Suprapubic skin (tissue), 4 donors: ENCODE results near the gene FAT2. TPM values are rescaled to one million over a fixed set of nuclear protein-coding genes. Genes with fewer than 3 reads are reported as not detected.

Experiments
- DNase-seq, 2 donors: peaks; one replicate each; pipeline ENCODE4 v3.0.0-alpha.2; 2019; ENCODE audit warnings: low spot score in 2 of 2
- H3K27ac ChIP-seq: fragments of 200-600 bp; sonication (generic); one replicate; pipeline ENCODE4 v1.5.1; 2019
- H3K27me3 ChIP-seq: fragments of 200-600 bp; sonication (generic); one replicate; pipeline ENCODE4 v1.5.1; 2019
- H3K36me3 ChIP-seq: fragments of 200-600 bp; sonication (generic); one replicate; pipeline ENCODE4 v1.5.1; 2019
- H3K4me1 ChIP-seq: fragments of 200-600 bp; sonication (generic); one replicate; pipeline ENCODE4 v1.5.1; 2019
- H3K4me3 ChIP-seq: fragments of 200-600 bp; sonication (generic); one replicate; pipeline ENCODE4 v1.5.1; 2019; ENCODE audit warnings: mild to moderate bottlenecking
- H3K9me3 ChIP-seq: fragments of 200-600 bp; sonication (generic); one replicate; pipeline ENCODE4 v1.5.1; 2019
- CTCF ChIP-seq, 2 donors: fragments of 200-600 bp in 1 of 2; fragments of 450-650 bp in 1 of 2; sonication (generic) in 1 of 2; IDR thresholded peaks; one replicate each; pipeline ENCODE4 v1.5.1; 2016 to 2019; ENCODE audit warnings: antibody characterized with exemption in 2 of 2, mild to moderate bottlenecking in 1 of 2, moderate library complexity in 1 of 2
- EP300 ChIP-seq: sonication (generic); formaldehyde crosslinking; IDR thresholded peaks from one replicate; pipeline ENCODE4 v1.6.1; 2017; ENCODE audit warnings: antibody characterized with exemption
- POLR2A ChIP-seq, 2 donors: fragments of 450-650 bp; IDR thresholded peaks; one replicate each; pipeline ENCODE4 v1.6.1; 2017; ENCODE audit warnings: antibody characterized with exemption in 2 of 2, mild to moderate bottlenecking in 2 of 2, moderate library complexity in 2 of 2
- POLR2AphosphoS5 ChIP-seq, 3 donors: sonication (generic); formaldehyde crosslinking; IDR thresholded peaks; one replicate each; pipeline ENCODE4 v1.6.1; 2017; ENCODE audit warnings: antibody characterized with exemption in 3 of 3
- WGBS: methylation state at CpG from one replicate; pipeline ENCODE4 v1.1.5; 2018; 5-methylcytosine and 5-hydroxymethylcytosine counted together
- total RNA-seq, 4 donors: library from RNA; depleted of rRNA; stranded (reverse); fragments of >200 nt; gene quantifications; one replicate each; pipeline ENCODE4 v1.1.0, GENCODE V29; 2016

Gene FAT2
- total RNA-seq, 4 donors from 2014 or later, result 107 to 205 (median 164) TPM

DNA sequence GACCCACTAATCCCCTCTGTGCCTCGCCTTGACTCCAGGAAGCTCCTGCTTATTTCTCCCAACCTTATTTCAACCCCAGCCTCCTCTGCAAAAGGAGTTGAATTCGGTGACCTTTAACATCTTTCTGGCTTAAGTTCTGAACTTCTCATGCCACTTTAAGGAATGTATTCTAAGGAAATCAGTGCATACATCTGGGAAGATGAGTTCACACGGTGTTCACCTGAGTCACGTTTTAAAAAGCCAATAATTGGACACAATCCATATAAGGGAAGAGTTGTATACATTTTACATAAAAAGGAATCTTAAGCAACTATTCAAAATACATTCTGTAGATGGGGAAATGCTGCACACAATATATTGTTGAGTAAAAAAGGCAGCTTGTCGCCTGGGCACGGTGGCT, 33.2 kb downstream of the FAT2 start:
- Histone ChIP-seq H3K36me3 (peaks cover 24% of the 10 kb centered on the region), H3K9me3 (no peaks in the 10 kb centered on the region), H3K27ac (no peak overlapping the region), H3K4me3 (no peak overlapping the region), H3K4me1 (peaks cover 4% of the 10 kb centered on the region), H3K27me3 (no peaks in the 10 kb centered on the region)
- no peak for DNase-seq
- WGBS, result 72% methylated on average over 6 of the region's 6 CpGs
- TF ChIP-seq EP300, result no peak
- TF ChIP-seq POLR2A (IDR thresholded peaks at IDR 0.05), result no peak
- no peak for TF ChIP-seq CTCF (IDR thresholded peaks at IDR 0.05)
- no peak for TF ChIP-seq POLR2AphosphoS5 (IDR thresholded peaks at IDR 0.05)

- WGBS, result 82% methylated on average over 1 of the region's 1 CpG
- H3K4me1 ChIP-seq, result peaks cover 3% of the 10 kb centered on the region
- no peak for DNase-seq
- peaks cover 29% of the 10 kb centered on the region for H3K36me3 ChIP-seq
- H3K27ac ChIP-seq, result no peak overlapping the region
- H3K27me3 ChIP-seq, result no peaks in the 10 kb centered on the region
- TF ChIP-seq CTCF (IDR thresholded peaks at IDR 0.05), result no peak
- no peak for TF ChIP-seq POLR2AphosphoS5 (IDR thresholded peaks at IDR 0.05)
- no peak for TF ChIP-seq POLR2A (IDR thresholded peaks at IDR 0.05)
- no peak for TF ChIP-seq EP300
- H3K9me3 ChIP-seq, result no peaks in the 10 kb centered on the region
- no peak overlapping the region for H3K4me3 ChIP-seq
Observed at GRCh38 chr5:151557466-151557865, 33.7 kb downstream of the FAT2 start.

DNA sequence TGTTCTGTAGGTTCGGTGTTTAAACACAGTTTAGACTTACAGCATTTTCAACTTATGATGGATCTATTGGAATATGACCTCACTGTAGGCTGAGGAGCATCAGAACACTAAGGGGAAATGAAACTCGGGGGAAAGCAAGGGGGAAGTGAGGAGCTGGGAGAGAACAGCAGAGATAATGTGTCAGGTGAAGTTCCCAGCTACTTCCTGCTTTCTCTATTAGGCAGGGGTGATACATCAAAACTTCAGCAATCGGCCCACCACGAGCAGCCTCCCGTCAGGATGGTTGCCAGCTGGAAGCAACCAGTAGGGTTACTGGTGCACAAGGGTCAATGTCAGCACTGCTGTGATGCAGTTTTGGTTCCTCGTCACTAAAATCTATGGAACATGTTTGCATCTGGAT, 34.3 kb downstream of the FAT2 start:
- H3K9me3 ChIP-seq, result no peaks in the 10 kb centered on the region
- TF ChIP-seq POLR2A (IDR thresholded peaks at IDR 0.05) (no peak), CTCF (IDR thresholded peaks at IDR 0.05) (no peak), POLR2AphosphoS5 (IDR thresholded peaks at IDR 0.05) (no peak), EP300 (no peak)
- H3K27me3 ChIP-seq, result no peaks in the 10 kb centered on the region
- 76% methylated on average over 6 of the region's 6 CpGs for WGBS
- H3K36me3 ChIP-seq, result peaks cover 33% of the 10 kb centered on the region
- no peak overlapping the region for H3K27ac ChIP-seq
- no peak for DNase-seq
- no peak overlapping the region for H3K4me3 ChIP-seq
- no peaks in the 10 kb centered on the region for H3K4me1 ChIP-seq

DNA sequence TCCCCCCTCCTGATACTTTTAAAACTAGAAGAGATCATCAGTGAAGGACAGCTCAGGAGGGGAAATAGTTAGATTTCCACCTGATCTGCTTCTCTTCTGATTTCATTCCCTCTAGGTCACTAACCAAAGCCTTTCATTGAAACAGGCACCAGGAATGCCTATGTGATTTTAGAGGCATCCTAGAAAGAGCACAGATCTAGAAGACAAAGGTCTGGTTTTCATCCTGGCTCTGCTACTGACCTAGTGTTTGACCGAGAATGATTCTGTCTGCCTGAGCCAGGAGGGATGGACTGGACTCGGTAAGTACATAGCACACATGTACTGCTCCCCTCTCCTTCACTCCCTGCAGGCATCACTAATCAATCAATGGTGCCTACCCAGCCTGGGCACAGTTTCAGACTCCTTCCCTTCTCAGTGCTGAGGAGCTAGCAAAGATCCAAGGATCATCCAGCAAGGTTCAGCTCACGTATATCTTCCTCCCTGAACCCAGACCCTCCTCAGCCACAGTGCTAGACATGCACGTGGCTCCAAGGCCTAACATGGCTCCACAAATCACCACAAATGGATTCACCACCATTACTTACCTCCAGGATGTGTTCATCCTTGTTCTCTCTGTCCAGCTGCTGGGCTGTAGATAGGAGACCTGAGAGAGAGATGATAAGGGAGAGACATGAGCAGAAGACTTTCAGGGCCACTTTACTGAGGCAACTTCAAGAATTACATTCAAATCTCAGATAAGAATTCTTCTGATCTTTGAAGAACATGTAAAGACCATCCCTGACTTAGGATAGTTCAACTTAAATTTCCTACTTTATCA, 35.2 kb downstream of the FAT2 start:
- no peak for TF ChIP-seq CTCF (IDR thresholded peaks at IDR 0.05)
- no peak for TF ChIP-seq POLR2A (IDR thresholded peaks at IDR 0.05)
- TF ChIP-seq POLR2AphosphoS5 (IDR thresholded peaks at IDR 0.05), result no peak
- no peak for TF ChIP-seq EP300
- H3K9me3 ChIP-seq, result no peaks in the 10 kb centered on the region
- peaks cover 33% of the 10 kb centered on the region for H3K36me3 ChIP-seq
- H3K27ac ChIP-seq, result no peak overlapping the region
- no peaks in the 10 kb centered on the region for H3K27me3 ChIP-seq
- no peak overlapping the region for H3K4me3 ChIP-seq
- DNase-seq, result no peak
- H3K4me1 ChIP-seq, result no peaks in the 10 kb centered on the region
- WGBS, result 79% methylated on average over 4 of the region's 4 CpGs

DNA sequence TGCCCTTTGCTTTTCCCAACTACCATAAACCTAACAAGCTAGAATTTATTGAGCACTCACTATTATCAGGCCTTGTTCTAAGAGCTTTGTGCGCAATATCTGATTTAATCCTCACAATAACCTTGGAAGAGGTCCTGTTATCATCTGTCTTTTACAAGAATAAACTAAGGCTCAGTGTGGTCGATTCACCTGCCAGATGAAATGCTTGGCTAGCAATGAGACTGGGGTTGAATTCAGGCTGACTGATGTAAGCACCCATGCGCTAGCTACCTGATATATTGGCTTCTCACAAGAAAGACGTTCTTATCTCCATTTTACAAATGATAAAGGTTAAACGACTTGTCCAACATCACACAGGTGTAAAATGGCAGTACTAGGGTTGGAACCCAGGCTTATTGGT, 37.4 kb downstream of the FAT2 start:
- WGBS, result 64% methylated on average over 5 of the region's 5 CpGs
- H3K36me3 ChIP-seq, result peaks cover 47% of the 10 kb centered on the region
- H3K4me1 ChIP-seq, result no peaks in the 10 kb centered on the region
- no peaks in the 10 kb centered on the region for H3K27me3 ChIP-seq
- no peak overlapping the region for H3K4me3 ChIP-seq
- TF ChIP-seq POLR2A (IDR thresholded peaks at IDR 0.05) (no peak), CTCF (IDR thresholded peaks at IDR 0.05) (no peak), EP300 (no peak), POLR2AphosphoS5 (IDR thresholded peaks at IDR 0.05) (no peak)
- no peak for DNase-seq
- no peaks in the 10 kb centered on the region for H3K9me3 ChIP-seq
- H3K27ac ChIP-seq, result no peak overlapping the region
